Osteoblast (primary cell): Measurements from ENCODE around the gene CSTPP1. TPM values are rescaled to one million over a fixed set of nuclear protein-coding genes. Genes with fewer than 3 reads are reported as not detected.

Experiments used
- DNase-seq: peaks from one replicate; pipeline ENCODE4 v3.0.0; 2011; ENCODE audit warnings: low spot score, mixed read lengths; ENCODE audit not compliant: insufficient read length; ENCODE audit errors: missing footprints
- H2AFZ ChIP-seq: 2 replicates; pipeline ENCODE4 v1.6.0; 2011; ENCODE audit warnings: mild to moderate bottlenecking, low read length
- H3K27ac ChIP-seq: 2 replicates; pipeline ENCODE4 v1.5.1; 2011; ENCODE audit warnings: mild to moderate bottlenecking, low read depth, low read length, moderate library complexity
- H3K27me3 ChIP-seq: 2 replicates; pipeline ENCODE4 v1.6.0; 2012; ENCODE audit warnings: mild to moderate bottlenecking, control low read depth, inconsistent platforms, low read length, moderate library complexity; ENCODE audit not compliant: insufficient read depth
- H3K36me3 ChIP-seq: 2 replicates; pipeline ENCODE4 v1.5.1; 2011; ENCODE audit warnings: mild to moderate bottlenecking, low read length, control low read depth, moderate library complexity; ENCODE audit not compliant: insufficient read depth
- H3K4me1 ChIP-seq: 2 replicates; pipeline ENCODE4 v1.5.1; 2011; ENCODE audit warnings: mild to moderate bottlenecking, low read length, control low read depth, moderate library complexity; ENCODE audit not compliant: insufficient read depth
- H3K4me2 ChIP-seq: 2 replicates; pipeline ENCODE4 v1.6.0; 2011; ENCODE audit warnings: mild to moderate bottlenecking, low read length; ENCODE audit not compliant: insufficient read depth
- H3K4me3 ChIP-seq: fragments of 200-600 bp; sonication (generic); 3 replicates; pipeline ENCODE4 v1.5.1; 2012; ENCODE audit warnings: mild to moderate bottlenecking, low read length, inconsistent platforms; ENCODE audit not compliant: insufficient read depth
- H3K79me2 ChIP-seq: 2 replicates; pipeline ENCODE4 v1.6.0; 2012; ENCODE audit warnings: mild to moderate bottlenecking, low read length, control low read depth, inconsistent platforms; ENCODE audit not compliant: insufficient read depth
- H3K9me3 ChIP-seq: 2 replicates; pipeline ENCODE4 v1.5.1; 2011; ENCODE audit warnings: low read depth, low read length, control low read depth
- H4K20me1 ChIP-seq: 2 replicates; pipeline ENCODE4 v1.6.0; 2012; ENCODE audit warnings: mild to moderate bottlenecking, low read length, control low read depth; ENCODE audit not compliant: insufficient read depth
- total RNA-seq: library from RNA; depleted of rRNA; stranded (reverse); fragments of >200 nt; gene quantifications from 2 replicates; pipeline ENCODE4 v1.2.3, GENCODE V29; 2012
- TF ChIP-seq, protein P1 (sequence below): IDR thresholded peaks from 2 replicates; pipeline ENCODE4 v1.5.1; 2011; ENCODE audit warnings: mild to moderate bottlenecking, low read depth, low read length, moderate library complexity; ENCODE audit errors: extremely low read depth

The CSTPP1 gene
- total RNA-seq, 1 donor: 27.1 TPM

DNA sequence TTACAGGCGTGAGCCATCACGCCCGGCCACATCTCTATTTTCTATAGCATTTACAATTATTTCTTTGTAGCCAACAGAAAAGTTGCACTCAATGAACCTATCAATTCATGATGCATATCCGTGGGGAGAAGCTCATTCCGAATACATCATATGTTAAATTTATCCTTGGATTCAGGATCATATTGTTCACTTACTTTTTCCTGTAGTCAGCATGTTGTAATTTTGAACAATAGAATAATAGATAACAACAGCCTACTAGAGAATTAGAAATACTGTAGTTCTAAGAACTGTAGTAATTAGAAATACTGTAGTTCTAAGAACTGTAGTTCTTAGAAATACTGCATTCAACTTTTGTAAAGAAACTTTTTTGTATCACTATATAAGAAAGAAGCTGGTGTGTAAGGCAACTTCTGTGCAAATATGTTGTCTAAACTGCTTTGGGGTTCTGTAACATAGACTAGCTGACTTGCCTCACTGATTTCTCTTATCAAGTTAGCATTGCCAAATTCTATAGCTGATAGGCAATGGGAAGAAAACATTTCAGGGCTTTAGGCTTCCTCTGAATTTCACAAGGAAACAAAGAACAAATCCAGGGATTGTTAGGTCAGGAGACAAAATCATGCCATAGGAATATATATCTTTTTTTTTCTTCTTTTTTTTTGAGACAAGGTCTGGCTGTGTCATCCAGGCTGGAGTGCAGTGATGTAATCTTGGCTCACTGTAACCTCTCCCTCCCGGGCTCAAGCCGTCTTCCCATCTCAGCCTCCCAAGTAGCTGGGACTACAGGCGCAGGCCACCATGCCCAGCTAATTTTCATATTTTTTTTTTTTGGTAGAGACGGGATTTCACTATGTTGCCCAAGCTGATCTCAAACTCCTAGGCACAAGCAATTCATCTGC lies 91.9 kb downstream of the CSTPP1 start:
- no peaks in the 10 kb centered on the region for H3K36me3 ChIP-seq
- TF ChIP-seq, protein P1, sequence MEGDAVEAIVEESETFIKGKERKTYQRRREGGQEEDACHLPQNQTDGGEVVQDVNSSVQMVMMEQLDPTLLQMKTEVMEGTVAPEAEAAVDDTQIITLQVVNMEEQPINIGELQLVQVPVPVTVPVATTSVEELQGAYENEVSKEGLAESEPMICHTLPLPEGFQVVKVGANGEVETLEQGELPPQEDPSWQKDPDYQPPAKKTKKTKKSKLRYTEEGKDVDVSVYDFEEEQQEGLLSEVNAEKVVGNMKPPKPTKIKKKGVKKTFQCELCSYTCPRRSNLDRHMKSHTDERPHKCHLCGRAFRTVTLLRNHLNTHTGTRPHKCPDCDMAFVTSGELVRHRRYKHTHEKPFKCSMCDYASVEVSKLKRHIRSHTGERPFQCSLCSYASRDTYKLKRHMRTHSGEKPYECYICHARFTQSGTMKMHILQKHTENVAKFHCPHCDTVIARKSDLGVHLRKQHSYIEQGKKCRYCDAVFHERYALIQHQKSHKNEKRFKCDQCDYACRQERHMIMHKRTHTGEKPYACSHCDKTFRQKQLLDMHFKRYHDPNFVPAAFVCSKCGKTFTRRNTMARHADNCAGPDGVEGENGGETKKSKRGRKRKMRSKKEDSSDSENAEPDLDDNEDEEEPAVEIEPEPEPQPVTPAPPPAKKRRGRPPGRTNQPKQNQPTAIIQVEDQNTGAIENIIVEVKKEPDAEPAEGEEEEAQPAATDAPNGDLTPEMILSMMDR: no peak
- DNase-seq: no peak
- H4K20me1 ChIP-seq: no peaks in the 10 kb centered on the region
- H3K4me3 ChIP-seq: no peak overlapping the region
- no peak overlapping the region for H3K4me2 ChIP-seq
- H3K27me3 ChIP-seq: no peaks in the 10 kb centered on the region
- H3K79me2 ChIP-seq: no peaks in the 10 kb centered on the region
- H2AFZ ChIP-seq: no peak overlapping the region
- no peak overlapping the region for H3K27ac ChIP-seq
- H3K4me1 ChIP-seq: no peaks in the 10 kb centered on the region
- H3K9me3 ChIP-seq: no peaks in the 10 kb centered on the region

DNA sequence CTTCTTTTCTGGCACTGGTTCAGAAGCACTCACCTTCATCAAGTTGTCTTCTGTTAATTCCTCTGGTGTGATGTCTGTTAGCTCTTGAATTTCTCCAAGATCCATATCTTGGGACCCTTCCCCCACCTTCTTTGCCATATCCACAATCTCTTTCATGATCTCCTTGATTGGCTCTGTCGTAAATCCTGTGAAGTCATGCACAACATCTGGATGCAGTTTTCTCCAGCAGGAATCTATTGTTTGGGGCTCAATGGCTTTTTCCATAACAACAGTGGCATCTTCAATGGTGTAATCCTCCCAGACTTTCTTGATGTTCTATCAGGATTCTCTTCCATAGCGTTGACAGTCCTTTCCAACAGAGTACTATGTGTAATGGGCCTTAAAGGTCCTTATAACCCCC lies 96.9 kb downstream of the CSTPP1 start:
- H3K27ac ChIP-seq: no peak overlapping the region
- no peaks in the 10 kb centered on the region for H4K20me1 ChIP-seq
- no peaks in the 10 kb centered on the region for H3K4me1 ChIP-seq
- H3K36me3 ChIP-seq: no peaks in the 10 kb centered on the region
- H3K9me3 ChIP-seq: no peaks in the 10 kb centered on the region
- H3K4me3 ChIP-seq: no peak overlapping the region
- no peak overlapping the region for H3K4me2 ChIP-seq
- no peaks in the 10 kb centered on the region for H3K27me3 ChIP-seq
- H2AFZ ChIP-seq: no peak overlapping the region
- H3K79me2 ChIP-seq: no peaks in the 10 kb centered on the region
- DNase-seq: no peak
- TF ChIP-seq, protein P1: no peak

DNA sequence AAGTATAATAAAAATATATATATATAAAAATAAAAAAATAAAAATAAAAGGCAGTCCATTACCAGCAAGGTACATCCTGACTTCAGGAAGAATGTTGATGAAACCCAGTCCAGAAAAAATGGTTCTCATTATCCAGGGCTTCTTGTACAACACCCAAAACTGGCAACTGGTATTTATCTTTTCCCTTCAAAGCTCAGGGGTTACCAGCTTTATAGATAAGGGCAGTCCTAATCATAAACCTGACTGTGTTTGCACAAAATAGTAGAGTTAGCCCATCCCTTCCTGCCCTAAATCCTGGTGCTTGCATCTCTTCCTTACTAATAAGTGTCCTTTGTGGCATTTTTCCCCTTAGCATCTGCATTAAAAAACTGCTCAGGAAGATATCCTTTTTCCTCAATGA lies 97.5 kb downstream of the CSTPP1 start:
- Histone ChIP-seq H3K4me3 (no peak overlapping the region), H3K4me1 (no peaks in the 10 kb centered on the region)

DNA sequence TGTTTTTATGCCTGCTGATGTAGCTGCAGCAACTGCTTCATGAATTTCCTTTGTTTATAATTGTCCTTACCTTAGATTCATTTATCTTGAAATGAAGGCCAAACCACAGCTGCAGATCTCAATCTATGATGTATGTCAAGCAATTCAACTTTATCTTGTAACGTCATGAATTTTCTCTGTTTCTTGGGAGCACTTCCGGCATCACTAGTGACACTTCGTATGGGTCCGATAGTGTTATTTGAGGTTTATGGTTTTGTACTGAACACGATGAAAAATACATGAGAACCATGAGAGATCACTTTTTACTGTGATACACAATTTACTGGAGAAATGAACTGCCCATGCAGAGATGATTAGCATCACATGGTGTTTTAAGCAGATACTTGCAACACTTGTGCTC lies 98.5 kb downstream of the CSTPP1 start:
- H3K27me3 ChIP-seq: no peaks in the 10 kb centered on the region
- H3K4me1 ChIP-seq: no peaks in the 10 kb centered on the region
- no peaks in the 10 kb centered on the region for H3K36me3 ChIP-seq
- H3K4me2 ChIP-seq: no peak overlapping the region
- no peaks in the 10 kb centered on the region for H3K9me3 ChIP-seq
- H3K4me3 ChIP-seq: no peak overlapping the region
- H2AFZ ChIP-seq: no peak overlapping the region
- H4K20me1 ChIP-seq: no peaks in the 10 kb centered on the region
- no peak for DNase-seq
- no peak overlapping the region for H3K27ac ChIP-seq
- no peaks in the 10 kb centered on the region for H3K79me2 ChIP-seq
- TF ChIP-seq, protein P1: no peak

More for the DNA sequence above, 97.5 kb downstream of the CSTPP1 start:
- no peak overlapping the region for H3K27ac ChIP-seq
- no peaks in the 10 kb centered on the region for H3K9me3 ChIP-seq
- no peaks in the 10 kb centered on the region for H4K20me1 ChIP-seq
- H3K79me2 ChIP-seq: no peaks in the 10 kb centered on the region
- H2AFZ ChIP-seq: no peak overlapping the region
- no peak for DNase-seq
- H3K4me2 ChIP-seq: no peak overlapping the region
- TF ChIP-seq, protein P1: no peak
- no peaks in the 10 kb centered on the region for H3K27me3 ChIP-seq
- no peaks in the 10 kb centered on the region for H3K36me3 ChIP-seq
